Lung (tissue), 12 donors: ENCODE results near the gene CDH23. TPM values are rescaled to one million over a fixed set of nuclear protein-coding genes. Genes with fewer than 3 reads are reported as not detected.

Experiments
- ATAC-seq: fragments of 200-7000 bp; cut with Tn5 transposase; one replicate; pipeline ENCODE4 v1.9.1; 2020; ENCODE audit warnings: moderate number of reproducible peaks; ENCODE audit not compliant: insufficient read depth, low FRiP score
- DNase-seq, 3 donors: peaks; one replicate each; pipeline ENCODE4 v3.0.0-alpha.2; 2013 to 2017
- H3K27ac ChIP-seq, 2 donors: one replicate each; pipeline ENCODE4 v1.5.1; 2013; ENCODE audit warnings: mild to moderate bottlenecking in 2 of 2, moderate library complexity in 2 of 2, control low read depth in 1 of 2, inconsistent platforms in 1 of 2, low read depth in 1 of 2, low read length in 1 of 2
- H3K27me3 ChIP-seq, 3 donors: one replicate each; pipeline ENCODE4 v1.5.1; 2013; ENCODE audit warnings: low read length in 2 of 3; ENCODE audit not compliant: control insufficient read depth in 3 of 3, insufficient read depth in 3 of 3
- H3K36me3 ChIP-seq, 4 donors: one replicate each; pipeline ENCODE4 v1.5.1; 2013; ENCODE audit warnings: low read length in 4 of 4, mild to moderate bottlenecking in 1 of 4, moderate library complexity in 1 of 4; ENCODE audit not compliant: control insufficient read depth in 4 of 4, insufficient read depth in 4 of 4
- H3K4me1 ChIP-seq, 5 donors: one replicate each; pipeline ENCODE4 v1.5.1; 2013; ENCODE audit warnings: low read length in 5 of 5, mild to moderate bottlenecking in 2 of 5, moderate library complexity in 1 of 5; ENCODE audit not compliant: control insufficient read depth in 5 of 5, insufficient read depth in 5 of 5
- H3K4me3 ChIP-seq: one replicate; pipeline ENCODE4 v1.5.1; 2013; ENCODE audit warnings: mild to moderate bottlenecking, control low read depth, moderate library complexity
- H3K9ac ChIP-seq, 2 donors: one replicate each; pipeline ENCODE4 v1.5.1; 2013; ENCODE audit warnings: low read length in 2 of 2, control low read depth in 1 of 2; ENCODE audit not compliant: insufficient read depth in 1 of 2
- H3K9me3 ChIP-seq, 4 donors: one replicate each; pipeline ENCODE4 v1.5.1; 2013; ENCODE audit warnings: low read length in 3 of 4, mild to moderate bottlenecking in 1 of 4, moderate library complexity in 1 of 4; ENCODE audit not compliant: control insufficient read depth in 4 of 4, insufficient read depth in 3 of 4
- WGBS, 2 donors: extraction: QIAGEN DNeasy Blood & Tissue Kit; methylation state at CpG; one replicate each; pipeline ENCODE4 v1.1.7; 2013; 5-methylcytosine and 5-hydroxymethylcytosine counted together
- polyA plus RNA-seq, 2 donors: library from polyadenylated mRNA; stranded (reverse); fragments of 200-250 nt; gene quantifications; one replicate each; pipeline ENCODE4 v1.2.1, GENCODE V29; 2013
- total RNA-seq, 2 donors: library from RNA; depleted of rRNA in 1 of 2; stranded (reverse); fragments of >200 nt in 1 of 2; gene quantifications; one replicate each; pipeline ENCODE4 v1.2.1, GENCODE V29; 2014 to 2021
- TF ChIP-seq, protein P1 (sequence below): IDR thresholded peaks from 2 replicates; pipeline ENCODE4 v1.5.1; 2012; ENCODE audit warnings: mild to moderate bottlenecking; ENCODE audit errors: control extremely low read depth, extremely low read depth
- donor health status: control.
- donor health status: control.
- donor health status: Bipolar disorder and iron deficiency.
- donor health status: healthy.
- donor health status: DM: yes; HTN: yes; CAD: no.

Gene CDH23
- total and polyA plus RNA-seq, 4 donors = 4.5 to 29.5 (median 6.0) TPM

- WGBS, 2 donors = 86 to 95% methylated on average over 13 of the region's 13 CpGs
- no peak overlapping the region for H3K9ac ChIP-seq
- H3K4me1 ChIP-seq = peaks cover 0 to 5% (median 0%) of the 10 kb centered on the region in 5 donors
- H3K27ac ChIP-seq = no peak overlapping the region
- no peak for ATAC-seq
- DNase-seq = no peak
- H3K36me3 ChIP-seq = no peaks in the 10 kb centered on the region
- TF ChIP-seq, protein P1, sequence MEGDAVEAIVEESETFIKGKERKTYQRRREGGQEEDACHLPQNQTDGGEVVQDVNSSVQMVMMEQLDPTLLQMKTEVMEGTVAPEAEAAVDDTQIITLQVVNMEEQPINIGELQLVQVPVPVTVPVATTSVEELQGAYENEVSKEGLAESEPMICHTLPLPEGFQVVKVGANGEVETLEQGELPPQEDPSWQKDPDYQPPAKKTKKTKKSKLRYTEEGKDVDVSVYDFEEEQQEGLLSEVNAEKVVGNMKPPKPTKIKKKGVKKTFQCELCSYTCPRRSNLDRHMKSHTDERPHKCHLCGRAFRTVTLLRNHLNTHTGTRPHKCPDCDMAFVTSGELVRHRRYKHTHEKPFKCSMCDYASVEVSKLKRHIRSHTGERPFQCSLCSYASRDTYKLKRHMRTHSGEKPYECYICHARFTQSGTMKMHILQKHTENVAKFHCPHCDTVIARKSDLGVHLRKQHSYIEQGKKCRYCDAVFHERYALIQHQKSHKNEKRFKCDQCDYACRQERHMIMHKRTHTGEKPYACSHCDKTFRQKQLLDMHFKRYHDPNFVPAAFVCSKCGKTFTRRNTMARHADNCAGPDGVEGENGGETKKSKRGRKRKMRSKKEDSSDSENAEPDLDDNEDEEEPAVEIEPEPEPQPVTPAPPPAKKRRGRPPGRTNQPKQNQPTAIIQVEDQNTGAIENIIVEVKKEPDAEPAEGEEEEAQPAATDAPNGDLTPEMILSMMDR = no peak
- peaks cover 0 to 2% (median 0%) of the 10 kb centered on the region in 3 donors for H3K27me3 ChIP-seq
- no peak overlapping the region for H3K4me3 ChIP-seq
- peaks cover 0 to 3% (median 0%) of the 10 kb centered on the region in 4 donors for H3K9me3 ChIP-seq
These were observed 64.7 kb downstream of the CDH23 start for GRCh38 chr10:71461457-71461856.

DNA sequence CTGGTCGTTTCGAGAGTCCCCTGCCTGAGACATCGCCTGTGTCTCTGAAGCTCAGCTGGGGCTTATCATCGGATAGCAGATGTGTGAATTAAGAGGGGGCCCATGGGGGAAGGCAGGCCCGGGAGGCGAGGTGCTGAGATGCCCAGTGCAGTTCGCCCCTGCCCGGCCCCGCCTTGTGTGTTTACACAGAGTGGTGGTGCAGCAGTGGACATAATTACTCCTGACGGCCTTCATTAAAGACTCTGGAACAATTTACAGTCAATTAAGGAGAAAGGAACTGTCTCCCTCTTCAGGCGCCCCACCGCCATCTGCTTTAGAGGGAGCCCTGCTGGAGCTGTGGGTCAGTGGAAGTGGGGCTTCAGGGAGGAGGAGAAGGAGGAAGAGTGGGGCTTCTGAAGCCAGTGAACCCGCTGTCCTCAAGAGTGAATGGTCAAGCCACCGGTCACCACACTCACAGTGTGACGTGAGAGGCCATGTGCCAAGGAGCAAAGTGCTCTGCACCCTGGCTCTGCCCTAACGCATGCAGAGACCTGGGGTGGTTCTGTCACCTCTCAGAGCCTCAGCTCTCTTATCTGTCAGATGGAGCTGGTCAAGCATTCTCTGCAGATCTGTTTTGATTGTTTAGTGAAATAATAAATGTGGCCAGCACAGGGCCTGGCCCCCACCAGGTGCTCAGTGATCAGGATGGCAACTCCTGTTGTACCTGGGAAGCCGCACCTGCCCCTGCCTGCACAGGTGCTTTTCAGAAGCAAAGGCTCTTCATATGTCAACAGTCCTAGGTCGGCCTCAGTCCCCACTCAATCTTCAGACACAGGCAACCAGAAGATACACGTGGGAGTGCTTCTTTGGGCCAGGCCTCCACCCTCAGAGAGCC, 65.6 kb downstream of the CDH23 start:
- no peak for DNase-seq
- H3K9me3 ChIP-seq = peaks cover 0 to 3% (median 0%) of the 10 kb centered on the region in 4 donors
- H3K36me3 ChIP-seq = no peaks in the 10 kb centered on the region
- 75 to 81% methylated on average over 19 of the region's 19 CpGs for WGBS, 2 donors
- H3K4me3 ChIP-seq = no peak overlapping the region
- TF ChIP-seq, protein P1 = no peak
- H3K4me1 ChIP-seq = peaks cover 0 to 5% (median 0%) of the 10 kb centered on the region in 5 donors
- no peak overlapping the region for H3K27ac ChIP-seq
- H3K27me3 ChIP-seq = peaks cover 0 to under 1% (median 0%) of the 10 kb centered on the region in 3 donors
- ATAC-seq = no peak
- no peak overlapping the region for H3K9ac ChIP-seq

GRCh38 chr10:71463111-71463510, 66.4 kb downstream of the CDH23 start:
- 93 to 95% methylated on average over 7 of the region's 7 CpGs for WGBS, 2 donors
- no peak for DNase-seq
- Histone ChIP-seq H3K4me3 (no peak overlapping the region), H3K9me3 (peaks cover 0 to 3% (median 0%) of the 10 kb centered on the region in 4 donors), H3K9ac (no peak overlapping the region), H3K27me3 (no peaks in the 10 kb centered on the region), H3K4me1 (peaks cover 0 to 5% (median 0%) of the 10 kb centered on the region in 5 donors), H3K36me3 (no peaks in the 10 kb centered on the region), H3K27ac (no peak overlapping the region)
- TF ChIP-seq, protein P1 = no peak
- ATAC-seq = no peak
